ENCODE measurements around the gene STAG3.
A peak's percentile ranks its signal among the peaks of the same experiment; 100 is the strongest.

- no peak for TF ChIP-seq CTCF (IDR thresholded peaks at IDR 0.05; ENCODE audit: low read depth, low read length)
- TF ChIP-seq POLR2A (IDR thresholded peaks at IDR 0.05; ENCODE audit: extremely low read depth, insufficient read length) = peak; percentile 4
- no peak for TF ChIP-seq MYC (IDR thresholded peaks at IDR 0.05; ENCODE audit: low read depth, low read length)
- no peak for TF ChIP-seq MAX (IDR thresholded peaks at IDR 0.05; ENCODE audit: low read depth, low read length)
Measured at GRCh38 chr7:100210805-100211204, 33.1 kb downstream of the STAG3 start.
